Aorta (tissue), 5 donors: ENCODE results near the gene DLK2. TPM values are rescaled to one million over a fixed set of nuclear protein-coding genes. Genes with fewer than 3 reads are reported as not detected.
A peak's percentile ranks its signal among the peaks of the same experiment; 100 is the strongest.

ENCODE experiments used
- ATAC-seq: fragments of 200-7000 bp; cut with Tn5 transposase; one replicate; pipeline ENCODE4 v1.9.1; 2022; ENCODE audit warnings: moderate library complexity; ENCODE audit not compliant: low FRiP score
- DNase-seq, 2 donors: peaks; one replicate each; pipeline ENCODE4 v3.0.0-alpha.2; 2020
- H3K27ac ChIP-seq, 2 donors: one replicate each; pipeline ENCODE4 v1.5.1; 2013; ENCODE audit warnings: low read length in 2 of 2, mild to moderate bottlenecking in 2 of 2, moderate library complexity in 2 of 2, control low read depth in 1 of 2, inconsistent platforms in 1 of 2, low read depth in 1 of 2
- H3K27me3 ChIP-seq, 2 donors: one replicate each; pipeline ENCODE4 v1.6.1; 2013; ENCODE audit warnings: control low read depth in 1 of 2, low read length in 1 of 2, mild to moderate bottlenecking in 1 of 2, moderate library complexity in 1 of 2; ENCODE audit not compliant: insufficient read depth in 2 of 2, control insufficient read depth in 1 of 2
- H3K36me3 ChIP-seq, 2 donors: one replicate each; pipeline ENCODE4 v1.6.1; 2013; ENCODE audit warnings: control low read depth in 1 of 2, low read length in 1 of 2, mild to moderate bottlenecking in 1 of 2; ENCODE audit not compliant: insufficient read depth in 2 of 2, control insufficient read depth in 1 of 2
- H3K4me1 ChIP-seq, 2 donors: one replicate each; pipeline ENCODE4 v1.6.1; 2013; ENCODE audit warnings: low read length in 2 of 2, control low read depth in 1 of 2, mild to moderate bottlenecking in 1 of 2, moderate library complexity in 1 of 2; ENCODE audit not compliant: insufficient read depth in 2 of 2, control insufficient read depth in 1 of 2
- H3K4me3 ChIP-seq, 2 donors: one replicate each; pipeline ENCODE4 v1.5.1; 2013; ENCODE audit warnings: low read length in 2 of 2, control low read depth in 1 of 2, mild to moderate bottlenecking in 1 of 2
- H3K9me3 ChIP-seq: one replicate; pipeline ENCODE4 v1.6.1; 2013; ENCODE audit warnings: mild to moderate bottlenecking, low read length; ENCODE audit not compliant: control insufficient read depth
- WGBS, 2 donors: extraction: QIAGEN DNeasy Blood & Tissue Kit; methylation state at CpG; one replicate each; pipeline ENCODE4 v1.1.7; 2013; 5-methylcytosine and 5-hydroxymethylcytosine counted together
- intact Hi-C, 2 donors: fragments of 100-400 bp; cut with DNase I; formaldehyde crosslinking; loops; one replicate each; pipeline versions ENCODE4 v1.14.2 to v1.15.0; 2022
- polyA plus RNA-seq, 2 donors: library from polyadenylated mRNA; stranded (reverse); fragments of 200-250 nt; gene quantifications; one replicate each; pipeline ENCODE4 v1.2.3, GENCODE V29; 2013
- total RNA-seq, 2 donors: library from RNA; stranded (reverse); fragmentation: NEBNext Ultra II Directional; extraction: Animal tissue kit (Norgen Biotek cat#: 25700); gene quantifications; one replicate each; pipeline ENCODE4 v1.2.1, GENCODE V29; 2021
- donor health status: healthy with polysubstance abuse.
- donor health status: Bipolar disorder and iron deficiency.
- donor health status: DM: no; HTN: no; CAD: no.
- donor health status: DM: no; HTN: no; CAD: no.
- donor health status: DM: yes; HTN: yes; CAD: no.

DLK2 gene
- total and polyA plus RNA-seq, 4 donors = not detected

DNA sequence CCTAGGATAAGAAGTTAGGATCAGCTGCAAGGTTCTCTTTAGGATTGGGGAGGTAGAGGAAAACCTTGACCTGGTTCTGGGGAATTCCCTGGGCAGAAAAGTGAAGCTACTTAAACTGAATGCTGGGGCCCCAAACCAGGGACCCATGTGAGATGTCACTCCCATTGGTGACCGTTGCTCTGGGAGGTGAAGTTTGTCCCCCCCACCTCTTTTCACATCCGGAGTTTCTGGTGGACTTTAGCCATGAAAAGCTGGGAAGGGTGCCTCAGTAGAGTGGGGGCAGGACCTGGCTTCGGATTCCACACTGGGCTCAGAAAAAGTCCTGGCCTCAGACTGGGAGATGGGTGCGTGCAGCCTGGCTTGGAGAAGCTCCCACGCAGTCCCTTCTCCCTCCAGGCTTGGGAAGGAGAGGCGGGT is 35.2 kb upstream of the DLK2 start:
- DNase-seq (no peak), ATAC-seq (no peak)
- intact Hi-C loops = no loop called here
- Histone ChIP-seq H3K36me3 (peaks cover 0 to under 1% of the 10 kb centered on the region in 2 donors), H3K27ac (no peak overlapping the region), H3K4me1 (no peaks in the 10 kb centered on the region), H3K9me3 (no peaks in the 10 kb centered on the region), H3K27me3 (no peaks in the 10 kb centered on the region), H3K4me3 (no peak overlapping the region)
- WGBS, 2 donors = 4 to 20% methylated on average over 6 of the region's 6 CpGs

DNA sequence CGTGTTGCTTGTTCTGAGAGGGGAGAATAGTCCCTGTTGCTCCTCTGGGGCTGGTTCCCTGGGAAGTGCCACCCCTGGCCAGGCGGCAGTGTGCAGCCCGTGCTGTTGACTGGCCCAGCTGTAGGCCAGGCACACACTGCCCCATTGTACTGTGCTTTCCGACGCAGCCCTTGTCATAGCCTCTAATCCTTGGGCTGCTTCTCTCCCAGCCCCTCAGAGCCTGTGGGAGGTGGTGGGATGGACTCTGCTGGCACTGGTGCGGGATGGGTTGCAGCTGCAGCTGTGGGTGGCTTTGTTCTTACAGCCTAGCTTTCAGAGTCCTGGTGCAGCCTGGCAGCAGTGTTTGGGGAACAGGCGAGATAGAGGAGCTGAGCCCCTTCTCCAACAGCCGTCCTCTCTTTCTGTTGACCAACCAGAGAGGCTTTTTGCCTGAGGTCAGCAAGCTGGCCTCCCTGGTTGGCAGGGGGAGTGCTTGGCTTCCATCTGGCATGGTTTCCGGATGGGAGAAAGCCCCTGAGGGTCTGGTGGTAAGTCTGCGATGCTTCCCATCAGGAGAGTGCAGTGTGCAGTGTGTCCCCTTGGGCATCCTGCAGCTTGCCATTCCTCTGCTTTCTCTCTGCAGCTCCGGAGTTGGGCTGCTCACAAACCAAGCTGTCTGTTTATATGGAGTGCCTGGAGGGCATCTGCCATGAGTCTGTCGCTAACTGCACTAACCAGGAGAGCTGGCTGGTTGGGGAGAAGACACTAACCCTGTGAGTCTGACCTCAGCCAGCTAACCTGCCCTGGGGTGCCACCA is 34.1 kb upstream of the DLK2 start:
- H3K27me3 ChIP-seq = no peaks in the 10 kb centered on the region
- intact Hi-C loops = no loop called here
- no peak overlapping the region for H3K27ac ChIP-seq
- DNase-seq (no peak), ATAC-seq (no peak)
- peaks cover 0 to 3% of the 10 kb centered on the region in 2 donors for H3K36me3 ChIP-seq
- 87% methylated on average over 12 of the region's 12 CpGs for WGBS, 2 donors
- no peak overlapping the region for H3K4me3 ChIP-seq
- no peaks in the 10 kb centered on the region for H3K9me3 ChIP-seq
- H3K4me1 ChIP-seq = no peaks in the 10 kb centered on the region

DNA sequence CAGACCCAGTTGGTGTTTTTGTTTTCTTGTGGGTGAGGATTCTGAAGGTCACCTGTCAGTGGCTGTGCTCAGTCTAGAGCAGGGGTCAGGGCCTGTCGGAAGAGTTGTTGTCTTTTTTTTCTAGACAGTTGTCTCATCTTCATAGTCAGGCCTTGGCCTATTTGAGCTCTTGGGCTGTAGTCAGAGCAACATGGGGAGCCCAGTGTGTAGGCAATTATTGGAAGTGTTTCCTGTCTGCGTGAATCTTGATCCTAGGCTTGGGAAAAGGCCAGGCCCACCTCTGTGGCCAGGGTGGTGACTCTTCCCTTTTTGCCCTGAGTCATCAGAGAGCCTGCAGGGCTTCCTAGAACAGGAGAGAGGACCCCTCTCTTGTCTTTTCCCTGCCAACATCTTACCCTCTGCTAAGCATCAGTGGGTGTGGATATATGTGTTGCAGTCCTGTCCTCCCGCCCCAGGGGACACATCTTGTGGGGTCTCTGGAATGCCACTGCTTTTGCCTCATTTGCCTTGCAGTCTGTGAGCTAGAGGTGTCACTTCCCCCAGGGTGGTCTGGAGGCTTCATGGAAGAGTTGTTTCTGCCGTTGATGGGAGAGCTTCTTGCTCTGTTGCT is 33.4 kb upstream of the DLK2 start:
- Histone ChIP-seq H3K9me3 (no peaks in the 10 kb centered on the region), H3K4me1 (no peaks in the 10 kb centered on the region), H3K36me3 (peaks cover 0 to 3% of the 10 kb centered on the region in 2 donors), H3K27me3 (no peaks in the 10 kb centered on the region), H3K27ac (no peak overlapping the region), H3K4me3 (no peak overlapping the region)
- WGBS, 2 donors = 63 to 72% methylated on average over 4 of the region's 4 CpGs
- intact Hi-C loops = no loop called here
- no peak for ATAC-seq
- DNase-seq = no peak

DNA sequence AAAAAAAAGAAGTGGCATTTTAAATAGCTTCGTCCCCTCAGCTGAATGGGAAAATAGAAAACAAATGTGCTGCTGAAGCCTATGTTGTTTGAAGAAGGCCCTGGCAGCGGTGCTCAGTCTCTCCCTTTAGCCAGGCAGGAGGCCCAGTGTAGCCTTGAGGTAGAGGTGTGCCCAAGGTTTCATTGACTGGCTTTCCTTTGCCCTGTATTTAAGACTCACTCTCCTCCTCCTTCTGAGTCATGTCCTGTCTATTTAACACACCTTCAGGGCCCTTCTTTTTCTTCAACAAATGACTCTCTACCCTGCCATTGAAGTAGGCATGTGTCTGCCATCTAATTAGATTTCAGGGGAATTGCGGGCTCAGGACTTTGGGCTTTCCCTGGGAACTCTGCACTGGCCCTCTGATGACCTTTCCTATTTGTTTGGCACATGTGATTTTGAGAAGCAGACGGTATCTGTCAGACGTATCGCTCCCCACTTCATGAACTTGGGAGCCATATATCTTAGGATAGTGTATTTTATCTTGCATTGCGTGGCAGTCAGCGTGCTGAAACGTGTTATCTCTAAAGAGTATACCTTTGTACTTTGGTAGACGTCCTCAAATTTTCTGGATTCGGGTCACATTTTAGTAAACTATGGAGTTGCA is 26.4 kb upstream of the DLK2 start:
- H3K4me1 ChIP-seq = peaks cover 0 to 5% of the 10 kb centered on the region in 2 donors
- intact Hi-C loops = no loop called here

DNA sequence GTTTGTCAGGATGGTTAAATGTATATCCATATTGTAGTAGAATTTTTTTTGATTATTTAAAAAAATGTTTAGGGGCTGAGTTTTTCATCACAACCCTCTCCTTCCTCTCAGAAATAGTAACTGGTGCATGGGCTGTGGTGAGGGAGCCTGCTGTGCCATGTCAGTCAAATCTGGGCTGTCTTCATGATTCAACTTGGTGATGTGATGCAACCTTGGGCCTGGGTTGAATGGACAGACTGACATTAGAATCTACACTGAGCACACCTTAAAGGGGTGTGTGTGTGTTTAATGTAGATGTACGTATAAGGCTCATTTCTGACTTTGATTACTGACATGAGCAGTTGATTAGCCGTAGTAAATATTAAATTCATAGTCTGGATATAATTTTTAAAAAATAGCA is 25.7 kb upstream of the DLK2 start:
- DNase-seq (no peak), ATAC-seq (no peak)
- no peak overlapping the region for H3K27ac ChIP-seq
- H3K4me3 ChIP-seq = no peak overlapping the region
- intact Hi-C loops = no loop called here
- no peaks in the 10 kb centered on the region for H3K9me3 ChIP-seq
- H3K27me3 ChIP-seq = no peaks in the 10 kb centered on the region
- 79 to 89% methylated on average over 2 of the region's 2 CpGs for WGBS, 2 donors
- peaks cover 0 to 3% of the 10 kb centered on the region in 2 donors for H3K36me3 ChIP-seq
- peaks cover 0 to 5% of the 10 kb centered on the region in 2 donors for H3K4me1 ChIP-seq

More for the DNA sequence above, 26.4 kb upstream of the DLK2 start:
- H3K9me3 ChIP-seq = no peaks in the 10 kb centered on the region
- WGBS, 2 donors = 87 to 89% methylated on average over 11 of the region's 11 CpGs
- H3K27ac ChIP-seq = no peak overlapping the region
- no peak overlapping the region for H3K4me3 ChIP-seq
- ATAC-seq = no peak
- no peaks in the 10 kb centered on the region for H3K27me3 ChIP-seq
- H3K36me3 ChIP-seq = peaks cover 0 to 3% of the 10 kb centered on the region in 2 donors
- DNase-seq = no peak

DNA sequence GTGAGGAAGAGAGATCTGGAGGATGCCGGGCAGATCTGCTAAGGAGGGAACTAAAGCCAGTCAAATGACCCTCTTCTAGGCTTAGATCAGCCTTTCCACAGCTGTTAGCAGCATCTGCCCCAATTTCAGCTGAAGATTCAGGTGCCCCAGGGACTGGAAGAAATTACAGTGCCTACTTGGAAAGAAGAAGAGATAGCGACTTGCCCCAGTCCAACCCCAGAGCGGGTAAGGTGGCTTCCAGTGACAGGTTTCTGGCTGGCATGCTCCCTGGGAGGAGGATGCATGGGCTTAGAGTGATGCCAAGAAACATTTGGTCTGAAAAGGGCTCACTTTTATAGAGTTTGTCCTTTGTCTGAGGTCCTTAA is 22.6 kb upstream of the DLK2 start:
- intact Hi-C loops = loop anchor here in 1 of 2 donors (2.0 kb wide), 1 partner anchor 15 kb away; no protein-coding TSS in a partner anchor
- H3K27me3 ChIP-seq = no peaks in the 10 kb centered on the region
- peaks cover 0 to 5% of the 10 kb centered on the region in 2 donors for H3K4me1 ChIP-seq
- H3K9me3 ChIP-seq = no peaks in the 10 kb centered on the region
- peak overlapping the region; percentile 72 to 92 for H3K4me3 ChIP-seq
- no peak for DNase-seq
- H3K27ac ChIP-seq = peak overlapping the region in 1 of 2 donors; percentile 42
- no peaks in the 10 kb centered on the region for H3K36me3 ChIP-seq
- ATAC-seq = no peak
- WGBS, 2 donors = 14 to 18% methylated on average over 3 of the region's 3 CpGs

DNA sequence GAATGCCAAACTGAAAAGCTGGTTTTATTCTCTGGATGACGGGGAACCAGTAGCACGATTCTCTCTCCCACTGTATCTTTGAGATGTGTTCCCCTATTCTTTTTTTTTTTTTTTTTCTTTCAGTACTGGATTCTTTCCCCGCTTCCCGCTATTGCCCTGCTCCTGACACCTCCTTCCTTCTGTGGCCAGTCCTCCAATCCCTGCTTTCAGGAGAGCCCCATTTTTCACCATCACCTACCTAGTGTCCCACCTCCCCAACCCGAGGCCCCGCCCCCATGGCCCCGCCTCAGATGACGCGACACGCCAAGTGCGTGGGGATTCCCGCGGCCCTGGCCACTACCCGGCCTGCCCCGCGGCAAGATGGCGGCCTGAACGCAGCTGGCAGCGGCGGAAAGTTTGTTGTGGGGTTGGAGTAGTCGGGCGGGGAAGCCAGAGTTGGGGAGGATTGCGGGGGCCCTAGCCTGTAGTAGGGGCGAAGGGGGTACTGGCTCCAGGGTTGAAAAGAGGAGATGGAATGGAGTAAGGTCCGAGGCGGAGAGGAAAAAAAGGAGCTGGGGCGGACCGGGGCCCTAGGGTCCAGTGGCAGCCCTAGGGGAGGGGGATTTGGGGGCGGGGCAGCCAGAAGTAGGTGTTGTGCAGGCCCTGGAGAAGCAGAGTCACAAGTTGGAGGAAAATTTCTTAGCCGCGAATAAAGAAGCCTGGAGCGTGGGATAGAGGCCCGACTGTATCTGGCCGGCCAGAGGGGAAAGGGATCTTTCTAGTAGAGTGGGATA is 22.1 kb upstream of the DLK2 start, which contains the start of gene TJAP1:
Gene TJAP1, plus strand, starts transcription at position 336 of the 773 bp plus-strand sequence. CDS start 21,432 bp downstream, outside the sequence.
- Histone ChIP-seq H3K4me1 (peaks cover 0 to 5% of the 10 kb centered on the region in 2 donors), H3K27ac (peak within 1 kb of the TSS in 1 of 2 donors; percentile 42), H3K27me3 (no peaks in the 10 kb centered on the region), H3K9me3 (no peaks in the 10 kb centered on the region), H3K36me3 (no peaks in the 10 kb centered on the region), H3K4me3 (peak within 1 kb of the TSS; percentile 72 to 92)
- DNase-seq (peak; percentile 95 to 99), ATAC-seq (peak; percentile 99)
- intact Hi-C loops = loop anchor here in 1 of 2 donors (2.0 kb wide), 1 partner anchor 15 kb away; no protein-coding TSS in a partner anchor
- 1% methylated on average over 34 of the region's 34 CpGs for WGBS, 2 donors

DNA sequence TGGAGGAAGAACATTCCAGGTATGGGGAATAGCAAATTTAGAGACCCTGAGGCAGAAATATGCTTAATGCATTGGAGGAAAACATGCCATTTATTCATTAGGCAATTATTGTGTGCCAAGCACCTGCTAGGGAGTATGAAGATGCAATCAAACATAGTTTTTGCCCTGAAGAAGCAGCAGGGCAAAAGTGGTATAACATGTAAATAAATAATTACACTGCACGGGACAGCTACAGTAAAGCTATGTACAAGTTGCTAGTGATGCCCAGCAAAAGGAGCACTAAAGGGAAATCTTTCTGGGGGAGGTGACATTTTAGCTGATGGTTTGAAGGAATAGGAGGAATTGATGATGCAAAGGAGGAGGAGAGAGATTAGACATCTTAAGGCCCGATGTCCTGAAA is 21.4 kb upstream of the DLK2 start:
- H3K4me1 ChIP-seq = peaks cover 0 to 5% of the 10 kb centered on the region in 2 donors

More for the DNA sequence above, 21.4 kb upstream of the DLK2 start:
- WGBS, 2 donors = 36% methylated on average over 2 of the region's 2 CpGs
- Histone ChIP-seq H3K27me3 (no peaks in the 10 kb centered on the region), H3K27ac (no peak overlapping the region), H3K36me3 (no peaks in the 10 kb centered on the region), H3K4me3 (peak overlapping the region in 1 of 2 donors; percentile 92), H3K9me3 (no peaks in the 10 kb centered on the region)
- intact Hi-C loops = no loop called here
- DNase-seq (no peak), ATAC-seq (no peak)
